ENCODE measurements around the gene GLIS1.
A peak's percentile ranks its signal among the peaks of the same experiment; 100 is the strongest.

Gene GLIS1

GRCh38 chr1:53735681-53736080 is 3.3 kb downstream of the GLIS1 start:
- DNase-seq (ENCODE audit: low spot score) = no peak

DNA sequence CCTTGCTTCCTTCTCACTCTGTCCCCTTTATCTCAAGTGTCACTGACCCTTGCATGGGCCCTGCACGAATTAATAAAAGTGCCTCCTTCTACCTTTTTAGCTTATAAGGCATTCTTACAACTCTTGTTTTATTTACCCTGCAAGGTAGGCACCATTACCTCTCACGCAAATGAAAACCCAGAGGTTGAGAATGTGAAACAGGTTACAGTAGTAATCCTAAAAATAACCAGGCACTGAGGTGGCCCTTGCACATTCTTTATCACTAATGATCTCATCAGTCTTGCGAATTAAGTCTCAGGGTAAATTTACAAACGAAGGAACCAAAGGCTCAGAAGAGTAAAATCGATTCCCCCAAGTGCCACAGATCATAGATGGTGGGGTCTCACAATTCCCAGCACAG is 3.7 kb downstream of the GLIS1 start:
- no peak for DNase-seq (ENCODE audit: low spot score)

DNA sequence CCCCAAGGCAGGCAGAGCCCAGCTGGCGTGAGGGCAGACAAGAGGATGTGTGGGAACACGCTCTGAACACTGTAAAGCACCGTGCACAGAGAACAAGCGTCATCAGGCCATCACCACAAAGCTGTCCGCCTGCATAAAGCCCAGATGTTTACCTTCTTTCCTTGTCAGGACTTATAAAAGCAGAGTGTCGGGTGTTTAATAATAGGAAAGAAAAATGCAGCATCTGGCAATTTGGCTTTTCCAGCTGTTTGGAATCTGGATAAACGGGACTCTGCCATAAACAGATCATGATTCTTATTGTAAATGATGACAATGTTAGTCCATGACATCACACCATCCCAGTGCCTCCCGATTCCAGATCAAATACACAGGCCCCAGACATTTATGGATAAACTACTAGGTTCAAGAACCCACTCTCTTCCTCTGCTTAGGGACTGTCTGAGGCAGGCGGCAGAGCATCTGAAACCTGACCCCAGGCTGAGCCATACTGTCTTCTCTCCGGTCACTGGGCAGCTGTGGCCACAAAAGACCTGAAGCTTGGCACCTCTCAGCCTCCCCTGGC is 4.2 kb downstream of the GLIS1 start:
- no peak for DNase-seq (ENCODE audit: low spot score)

DNA sequence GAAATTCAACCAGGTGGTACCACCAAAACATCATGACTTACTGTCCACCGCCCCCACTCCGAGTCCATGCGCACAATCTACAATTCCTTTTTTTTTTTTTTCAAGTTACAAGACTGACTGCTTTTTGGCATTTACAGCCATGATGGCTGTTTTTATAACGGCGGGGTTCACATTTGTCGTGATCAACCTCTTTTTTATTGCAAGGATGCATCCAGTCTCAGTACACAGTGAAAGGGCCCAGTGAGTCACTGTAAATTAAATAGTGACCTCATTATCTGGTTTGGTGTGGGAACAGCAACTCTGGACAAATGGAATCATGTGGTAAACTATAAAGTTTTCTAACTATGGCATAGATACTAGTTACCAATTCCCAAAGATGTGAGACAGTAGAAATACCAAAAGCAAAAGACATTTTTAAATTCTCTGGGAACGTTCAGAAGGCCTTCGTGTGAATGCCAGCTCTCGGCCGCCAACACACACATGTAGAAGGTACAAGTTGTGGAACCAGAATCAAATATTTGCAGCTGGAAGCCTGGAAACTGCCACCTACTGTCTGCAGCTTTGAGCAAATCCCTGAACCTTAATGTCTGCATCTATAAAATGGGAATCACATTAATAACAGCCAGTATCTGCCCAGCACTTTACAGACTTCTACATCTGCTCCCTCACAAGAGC is 4.9 kb downstream of the GLIS1 start:
- no peak for DNase-seq (ENCODE audit: low spot score)

GRCh38 chr1:53733447-53733931 is 5.5 kb downstream of the GLIS1 start:
- DNase-seq (ENCODE audit: low spot score) = no peak

DNA sequence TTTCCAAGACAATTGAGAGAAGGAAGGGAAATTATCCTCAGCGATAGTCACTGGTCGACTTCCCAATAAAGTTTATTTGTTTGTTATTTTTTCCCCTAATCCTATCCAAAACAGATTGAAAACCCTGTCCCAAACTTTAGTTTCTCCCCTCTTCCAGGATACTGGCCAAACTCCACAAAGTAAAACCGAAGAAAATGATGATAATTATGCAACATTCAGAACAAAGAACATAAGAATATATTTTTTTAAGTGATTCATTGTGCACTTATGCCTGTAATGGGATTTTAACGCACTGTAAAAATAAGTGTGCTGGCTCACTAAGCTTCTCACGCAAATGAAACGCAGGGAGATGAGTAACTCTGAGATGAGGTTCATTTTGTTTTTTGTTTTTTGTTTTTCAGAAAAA is 6.0 kb downstream of the GLIS1 start:
- no peak for DNase-seq (ENCODE audit: low spot score)

DNA sequence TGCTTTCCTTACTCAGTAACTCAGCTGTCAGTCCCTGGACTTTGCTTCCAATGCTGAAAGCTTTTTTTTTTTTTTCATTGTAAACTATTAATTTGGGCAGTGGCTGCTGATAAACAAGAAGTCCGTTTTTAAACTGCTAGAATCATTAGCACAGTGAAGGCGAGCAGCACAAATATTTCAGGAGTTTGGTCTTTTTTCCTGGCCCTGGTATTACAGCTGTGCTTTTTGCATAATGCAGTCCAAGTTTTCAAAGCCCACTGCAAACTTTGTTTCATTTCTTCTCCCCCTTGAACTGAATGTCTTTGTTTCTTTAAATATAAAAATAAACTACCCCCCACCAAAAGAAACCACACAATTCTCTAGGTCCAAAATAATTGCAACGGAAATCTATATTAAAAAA is 6.6 kb downstream of the GLIS1 start:
- DNase-seq (ENCODE audit: low spot score) = no peak

GRCh38 chr1:53731779-53732305 is 7.1 kb downstream of the GLIS1 start:
- DNase-seq (ENCODE audit: low spot score) = no peak

DNA sequence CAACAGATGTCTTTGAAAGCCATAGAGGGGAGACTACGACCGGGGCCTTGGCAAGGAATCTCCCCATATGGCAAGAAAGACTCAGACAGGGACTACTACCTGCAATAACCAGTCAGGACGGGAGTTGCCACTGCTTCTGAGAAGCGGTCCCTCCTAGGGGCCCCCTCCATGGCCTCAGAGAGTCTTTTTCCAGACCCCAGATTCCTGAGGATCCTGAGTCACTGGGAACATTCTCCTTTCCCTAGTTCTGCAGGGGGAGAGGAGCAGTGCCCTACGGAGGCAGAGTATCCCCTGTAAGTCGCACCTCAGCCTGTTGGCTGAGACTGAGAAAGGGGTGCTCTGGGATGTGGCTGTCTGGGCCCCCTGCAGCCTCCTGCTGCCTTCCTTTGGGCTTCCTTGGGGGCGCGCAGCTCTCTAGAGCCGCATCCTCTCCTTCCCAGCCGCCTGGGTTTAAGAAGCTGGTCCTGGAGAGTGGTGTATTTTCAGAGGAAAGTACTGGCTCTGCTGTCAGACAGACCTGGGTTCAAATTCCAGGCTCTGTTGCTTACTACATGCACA is 7.8 kb downstream of the GLIS1 start:
- no peak for DNase-seq (ENCODE audit: low spot score)

DNA sequence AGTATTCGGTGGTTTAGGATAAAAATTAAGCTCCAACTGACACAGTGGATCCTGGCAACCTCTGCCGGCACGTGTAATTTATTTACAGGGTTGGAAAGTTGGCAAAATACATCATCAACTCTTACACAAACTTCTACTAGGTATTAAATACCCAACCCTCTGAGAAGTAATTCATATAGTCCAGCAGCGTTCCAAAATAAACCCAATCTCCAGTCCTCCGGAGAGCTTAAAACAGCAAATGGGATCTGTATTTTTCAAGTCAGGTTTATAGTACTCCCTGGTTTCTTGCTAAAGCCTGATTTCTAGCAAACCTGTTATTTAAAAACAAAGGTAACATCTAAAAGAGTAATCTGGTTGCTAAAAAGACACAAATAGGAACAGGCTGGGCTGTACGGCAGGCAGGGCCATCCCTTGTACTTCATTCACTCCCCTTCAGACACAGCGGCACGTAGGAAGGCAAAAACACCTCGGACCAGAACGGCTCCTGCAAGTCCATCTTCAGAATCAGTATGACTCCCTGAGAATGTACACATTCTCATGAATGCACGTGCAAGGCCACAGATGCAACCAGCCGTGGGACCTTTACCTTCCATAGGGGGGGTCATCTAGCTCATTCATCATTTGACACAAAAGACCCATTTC is 8.6 kb downstream of the GLIS1 start:
- DNase-seq (ENCODE audit: low spot score) = no peak

DNA sequence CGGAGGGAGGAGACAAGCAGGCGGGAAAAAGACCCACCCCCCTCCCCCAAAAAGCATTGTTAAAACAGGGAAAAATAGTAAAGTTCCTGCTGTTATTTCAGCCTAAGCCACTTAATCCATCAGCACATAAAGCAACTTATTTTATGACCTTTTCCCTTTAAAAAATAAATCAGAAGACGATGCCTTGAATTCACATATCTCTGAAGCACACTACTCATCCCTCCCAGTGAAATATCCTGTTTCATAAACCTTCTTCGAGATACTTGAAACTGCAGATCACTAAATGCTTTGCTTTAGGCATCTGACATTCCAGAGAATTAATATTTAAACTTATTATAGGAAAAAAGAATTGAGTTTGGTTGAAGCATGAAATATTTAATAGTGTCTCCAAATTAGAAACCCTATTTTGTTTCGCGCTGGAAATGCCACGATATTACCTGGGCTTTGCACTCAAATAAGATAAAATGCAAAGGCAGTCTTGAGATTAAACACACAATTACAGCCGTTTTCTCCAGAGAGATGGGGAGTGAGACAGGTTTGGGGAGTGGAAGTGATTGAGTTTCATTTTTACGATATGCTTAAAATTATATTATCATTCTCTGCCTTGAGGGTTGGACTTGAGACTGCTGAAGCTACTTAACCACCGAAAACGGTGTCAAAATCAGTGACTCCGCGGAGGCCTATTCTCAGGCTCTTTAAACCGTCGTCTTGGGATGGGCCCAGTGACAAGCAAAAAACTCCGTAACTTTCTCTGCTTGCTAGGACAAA is 9.3 kb downstream of the GLIS1 start:
- DNase-seq (ENCODE audit: low spot score) = no peak

GRCh38 chr1:53728702-53729455 is 10.1 kb downstream of the GLIS1 start:
- no peak for DNase-seq (ENCODE audit: low spot score)

DNA sequence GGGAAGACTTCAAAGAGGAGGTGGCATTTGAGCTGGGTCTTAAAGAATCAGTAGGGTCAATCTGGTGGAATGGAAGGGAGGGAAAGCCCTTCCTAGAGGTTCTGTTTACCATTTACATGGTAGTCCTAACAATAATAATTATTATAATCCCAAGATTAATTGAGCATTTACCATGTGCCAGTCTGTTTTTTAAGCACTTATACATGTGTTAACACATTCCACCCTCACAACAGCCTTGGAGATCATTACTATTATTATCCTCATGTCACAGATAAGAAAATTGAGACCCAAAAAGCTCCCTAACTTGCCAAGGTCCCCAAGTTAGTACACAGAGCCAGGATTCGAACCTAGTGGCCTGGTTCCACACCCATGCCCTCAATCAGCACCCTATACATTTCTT is 10.8 kb downstream of the GLIS1 start:
- no peak for DNase-seq (ENCODE audit: low spot score)

GRCh38 chr1:53727461-53728092 is 11.4 kb downstream of the GLIS1 start:
- no peak for DNase-seq (ENCODE audit: low spot score)

- no peak for DNase-seq (ENCODE audit: low spot score)
Observed at GRCh38 chr1:53726009-53726600, 12.9 kb downstream of the GLIS1 start.

DNA sequence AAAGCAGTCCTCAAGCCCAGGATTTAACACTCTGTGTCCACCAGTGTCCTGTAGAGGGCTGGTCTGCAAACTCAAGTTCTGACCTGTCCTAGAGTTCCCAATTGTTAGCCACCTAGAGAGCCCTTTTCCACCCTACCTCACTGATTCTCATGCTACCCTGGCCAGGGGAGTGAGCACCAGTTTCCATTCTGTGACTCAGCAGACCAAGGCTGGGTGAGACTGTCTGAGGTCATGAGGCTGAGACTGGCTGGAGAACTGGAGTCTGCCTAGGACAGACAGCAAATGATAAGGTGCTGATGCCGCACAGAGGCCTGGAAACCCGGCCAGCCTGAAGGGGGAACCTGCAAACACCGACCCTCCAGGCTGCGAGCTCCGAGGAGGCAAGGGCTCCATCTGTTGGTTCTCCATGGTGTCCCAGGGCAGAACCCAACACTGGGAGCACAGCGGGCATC is 13.7 kb downstream of the GLIS1 start:
- DNase-seq (ENCODE audit: low spot score) = peak; percentile 8

GRCh38 chr1:53722025-53722424 is 16.9 kb downstream of the GLIS1 start:
- DNase-seq (ENCODE audit: low spot score) = no peak

- DNase-seq (ENCODE audit: low spot score) = no peak
Observed at GRCh38 chr1:53721088-53721487, 17.9 kb downstream of the GLIS1 start.

- DNase-seq (ENCODE audit: low spot score) = no peak
Observed at GRCh38 chr1:53719469-53719868, 19.5 kb downstream of the GLIS1 start.

DNA sequence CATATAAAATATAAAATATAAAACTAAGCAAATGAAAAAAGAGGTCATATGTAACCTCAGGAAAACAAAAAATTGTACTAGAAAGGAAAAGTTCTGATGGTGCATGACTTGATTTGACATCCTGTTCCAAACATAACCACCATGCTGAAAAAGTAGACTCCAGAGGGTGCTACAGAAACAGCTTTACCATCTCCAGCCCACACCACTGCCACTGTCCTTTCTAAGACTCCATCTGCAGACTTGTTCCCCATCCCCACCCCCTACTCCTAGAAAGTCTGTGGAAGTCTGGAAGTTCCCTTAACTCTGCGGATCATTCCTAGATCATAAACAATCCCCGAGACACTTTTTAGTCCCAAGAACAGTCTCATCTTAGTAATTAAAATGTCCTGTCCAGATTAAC is 20.5 kb downstream of the GLIS1 start:
- no peak for DNase-seq (ENCODE audit: low spot score)
